Activated B cell treated with CpG ODN at 0.5 μM for 24 hours (primary cell): Measurements from ENCODE around the gene PAWR. TPM values are rescaled to one million over a fixed set of nuclear protein-coding genes. Genes with fewer than 3 reads are reported as not detected.

Source experiments
- ATAC-seq: fragments of 200-7000 bp; cut with Tn5 transposase; one replicate; pipeline ENCODE4 v1.10.0; 2021; ENCODE audit warnings: low read depth, mild to moderate bottlenecking, moderate library complexity
- CTCF ChIA-PET: fragments of 350-600 bp; sonication (Branson Sonifier 250); formaldehyde crosslinking; loops from one replicate; lab custom pipeline; 2021; ENCODE audit warnings: antibody characterized with exemption; lab: Charles Lee
- POLR2A ChIA-PET: fragments of 350-600 bp; sonication (Branson Sonifier 250); formaldehyde crosslinking; loops from one replicate; lab custom pipeline; 2021; ENCODE audit warnings: antibody characterized with exemption; lab: Charles Lee
- DNase-seq: peaks from one replicate; pipeline ENCODE4 v3.0.0; 2022
- H3K27ac Mint-ChIP-seq: one replicate; pipeline ENCODE4 v1.8.0; 2020; ENCODE audit warnings: mixed read lengths
- H3K27me3 Mint-ChIP-seq: one replicate; pipeline ENCODE4 v1.8.0; 2021; ENCODE audit warnings: mixed read lengths
- H3K36me3 Mint-ChIP-seq: one replicate; pipeline ENCODE4 v1.8.0; 2021; ENCODE audit warnings: low read depth, mixed read lengths
- H3K4me1 Mint-ChIP-seq: one replicate; pipeline ENCODE4 v1.8.0; 2021; ENCODE audit warnings: mixed read lengths
- H3K4me3 Mint-ChIP-seq: one replicate; pipeline ENCODE4 v1.8.0; 2020; ENCODE audit warnings: mild to moderate bottlenecking, mixed read lengths
- H3K9me3 Mint-ChIP-seq: one replicate; pipeline ENCODE4 v1.8.0; 2020; ENCODE audit warnings: mixed read lengths
- intact Hi-C: fragments of 100-400 bp; cut with micrococcal nuclease; formaldehyde crosslinking; loops from one replicate; pipeline ENCODE4 v1.15.1; 2024
- total RNA-seq: library from RNA; stranded (reverse); gene quantifications from 2 replicates; pipeline ENCODE4 v1.2.3, GENCODE V29; 2022
- TF ChIP-seq, protein P1 (sequence below): fragments of 200-600 bp; IDR thresholded peaks from one replicate; pipeline ENCODE4 v1.8.0; 2022; ENCODE audit warnings: antibody characterized with exemption, mild to moderate bottlenecking

The PAWR gene
- total RNA-seq, 1 donor from 2014 or later = 53.1 TPM

DNA sequence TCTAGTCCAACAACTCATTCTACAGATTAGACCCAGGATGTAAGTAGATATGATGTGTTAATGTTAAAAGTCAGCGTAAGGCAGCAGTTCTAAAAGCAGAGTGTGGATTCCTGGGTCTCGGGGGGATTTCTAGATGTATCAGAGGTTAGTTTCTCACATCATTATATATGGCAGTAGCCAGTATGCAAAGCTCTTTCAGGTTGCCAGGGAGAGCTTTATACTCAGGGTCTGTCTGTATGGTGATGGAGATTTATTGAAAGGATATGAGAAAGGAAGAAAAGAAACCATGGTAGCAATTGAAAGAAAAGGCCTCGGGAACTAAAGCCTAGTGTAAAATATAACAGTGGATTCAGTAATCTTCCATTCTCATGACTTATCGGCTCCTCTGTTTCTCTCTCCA is 26.2 kb upstream of the PAWR start:
- peaks cover 2% of the 10 kb centered on the region for H3K9me3 Mint-ChIP-seq
- TF ChIP-seq, protein P1, sequence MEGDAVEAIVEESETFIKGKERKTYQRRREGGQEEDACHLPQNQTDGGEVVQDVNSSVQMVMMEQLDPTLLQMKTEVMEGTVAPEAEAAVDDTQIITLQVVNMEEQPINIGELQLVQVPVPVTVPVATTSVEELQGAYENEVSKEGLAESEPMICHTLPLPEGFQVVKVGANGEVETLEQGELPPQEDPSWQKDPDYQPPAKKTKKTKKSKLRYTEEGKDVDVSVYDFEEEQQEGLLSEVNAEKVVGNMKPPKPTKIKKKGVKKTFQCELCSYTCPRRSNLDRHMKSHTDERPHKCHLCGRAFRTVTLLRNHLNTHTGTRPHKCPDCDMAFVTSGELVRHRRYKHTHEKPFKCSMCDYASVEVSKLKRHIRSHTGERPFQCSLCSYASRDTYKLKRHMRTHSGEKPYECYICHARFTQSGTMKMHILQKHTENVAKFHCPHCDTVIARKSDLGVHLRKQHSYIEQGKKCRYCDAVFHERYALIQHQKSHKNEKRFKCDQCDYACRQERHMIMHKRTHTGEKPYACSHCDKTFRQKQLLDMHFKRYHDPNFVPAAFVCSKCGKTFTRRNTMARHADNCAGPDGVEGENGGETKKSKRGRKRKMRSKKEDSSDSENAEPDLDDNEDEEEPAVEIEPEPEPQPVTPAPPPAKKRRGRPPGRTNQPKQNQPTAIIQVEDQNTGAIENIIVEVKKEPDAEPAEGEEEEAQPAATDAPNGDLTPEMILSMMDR = no peak
- ChIA-PET CTCF (no interaction called here), POLR2A (no interaction called here)
- ATAC-seq = no peak
- no peaks in the 10 kb centered on the region for H3K27me3 Mint-ChIP-seq
- DNase-seq = no peak
- no peak overlapping the region for H3K4me3 Mint-ChIP-seq
- no peaks in the 10 kb centered on the region for H3K36me3 Mint-ChIP-seq
- no peak overlapping the region for H3K27ac Mint-ChIP-seq
- H3K4me1 Mint-ChIP-seq = no peaks in the 10 kb centered on the region
- intact Hi-C loops = no loop called here

DNA sequence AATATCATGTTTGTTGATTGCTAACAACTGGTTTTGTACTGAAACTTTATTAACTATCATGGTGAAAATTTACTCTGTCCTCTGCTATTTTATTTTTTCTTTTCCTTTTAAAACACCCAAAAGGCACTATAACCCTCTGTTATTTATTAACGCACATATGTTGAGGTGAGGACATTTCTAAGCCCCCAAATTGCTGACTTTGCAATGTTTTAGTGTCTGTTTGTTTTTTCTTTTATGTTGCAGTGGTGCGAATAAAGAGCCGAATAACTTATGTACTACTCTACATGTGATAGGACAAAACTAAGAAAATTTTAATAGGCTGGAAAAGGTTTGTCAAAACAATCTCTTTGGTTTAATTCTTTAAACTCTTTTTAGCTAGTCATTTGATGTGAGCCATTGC is 24.5 kb upstream of the PAWR start:
- ChIA-PET CTCF (no interaction called here), POLR2A (no interaction called here)
- peaks cover 2% of the 10 kb centered on the region for H3K9me3 Mint-ChIP-seq

DNA sequence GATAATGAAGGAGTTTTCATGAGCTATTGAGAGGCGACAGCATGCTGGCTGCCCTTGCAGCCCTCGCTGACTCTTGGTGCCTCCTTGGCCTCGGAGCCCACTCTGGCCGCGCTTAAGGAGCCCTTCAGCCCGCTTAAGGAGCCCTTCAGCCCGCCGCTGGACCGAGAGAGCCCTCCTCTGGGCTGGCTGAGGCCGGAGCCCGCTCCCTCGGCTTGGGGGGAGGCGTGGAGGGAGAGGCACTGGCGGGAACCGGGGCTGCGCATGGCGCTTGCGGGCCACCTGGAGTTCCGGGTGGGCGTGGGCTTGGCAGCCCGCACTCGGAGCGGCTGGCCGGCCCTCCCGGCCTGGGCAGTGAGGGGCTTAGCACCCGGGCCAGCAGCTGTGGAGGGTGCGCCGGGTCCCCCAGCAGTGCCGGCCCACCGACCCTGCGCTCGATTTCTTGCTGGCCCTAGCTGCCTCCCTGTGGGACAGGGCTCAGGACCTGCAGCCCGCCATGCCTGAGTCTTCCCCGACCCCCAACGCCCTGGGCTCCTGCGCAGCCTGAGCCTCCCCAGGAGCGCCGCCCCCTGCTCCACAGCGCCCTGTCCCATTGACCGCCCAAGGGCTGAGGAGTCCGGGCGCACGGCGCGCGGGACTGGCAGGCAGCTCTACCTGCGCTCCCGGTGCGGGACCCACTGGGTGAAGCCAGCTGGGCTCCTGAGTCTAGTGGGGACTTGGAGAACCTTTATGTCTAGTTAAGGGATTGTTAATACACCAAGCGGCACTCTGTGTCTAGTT is 20.1 kb upstream of the PAWR start:
- CTCF ChIA-PET = no interaction called here
- Mint-ChIP-seq H3K27ac (no peak overlapping the region), H3K9me3 (peaks cover 2% of the 10 kb centered on the region), H3K36me3 (no peaks in the 10 kb centered on the region), H3K4me1 (no peaks in the 10 kb centered on the region), H3K27me3 (no peaks in the 10 kb centered on the region), H3K4me3 (no peak overlapping the region)
- TF ChIP-seq, protein P1 = no peak
- POLR2A ChIA-PET = no interaction called here
- DNase-seq (no peak), ATAC-seq (no peak)
- intact Hi-C loops = no loop called here

More for the DNA sequence above, 24.5 kb upstream of the PAWR start:
- DNase-seq (no peak), ATAC-seq (no peak)
- Mint-ChIP-seq H3K27ac (no peak overlapping the region), H3K4me1 (no peaks in the 10 kb centered on the region), H3K36me3 (no peaks in the 10 kb centered on the region), H3K27me3 (no peaks in the 10 kb centered on the region), H3K4me3 (no peak overlapping the region)
- TF ChIP-seq, protein P1 = no peak
- intact Hi-C loops = no loop called here

DNA sequence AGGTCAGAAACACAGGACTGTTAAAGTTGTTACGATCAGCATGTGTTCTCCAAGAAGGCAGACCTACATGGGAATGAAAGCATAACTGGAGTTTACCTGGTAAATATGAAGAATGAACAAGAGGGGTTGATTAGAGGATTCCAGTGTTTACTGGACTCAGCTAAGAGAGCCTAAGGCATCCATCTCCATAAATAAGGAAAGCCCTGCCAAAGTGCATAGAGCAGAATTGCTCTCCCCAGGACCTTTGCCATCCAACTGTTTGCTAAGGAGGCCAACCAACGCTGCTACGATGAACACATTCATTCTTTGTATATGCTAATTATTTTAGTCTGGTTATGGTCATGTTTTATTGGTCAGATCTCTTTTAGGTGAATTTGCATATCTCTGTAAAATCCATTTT is 17.1 kb upstream of the PAWR start:
- H3K4me1 Mint-ChIP-seq = no peaks in the 10 kb centered on the region
- DNase-seq (no peak), ATAC-seq (no peak)
- no peaks in the 10 kb centered on the region for H3K27me3 Mint-ChIP-seq
- H3K9me3 Mint-ChIP-seq = peaks cover 2% of the 10 kb centered on the region
- POLR2A ChIA-PET = no interaction called here
- no peak overlapping the region for H3K27ac Mint-ChIP-seq
- CTCF ChIA-PET = interaction anchor here (0.5 kb wide), 1 partner anchor 1567 kb away, joined by 3 read pairs; no protein-coding TSS in a partner anchor
- intact Hi-C loops = no loop called here
- no peaks in the 10 kb centered on the region for H3K36me3 Mint-ChIP-seq
- no peak overlapping the region for H3K4me3 Mint-ChIP-seq
- TF ChIP-seq, protein P1 = no peak

DNA sequence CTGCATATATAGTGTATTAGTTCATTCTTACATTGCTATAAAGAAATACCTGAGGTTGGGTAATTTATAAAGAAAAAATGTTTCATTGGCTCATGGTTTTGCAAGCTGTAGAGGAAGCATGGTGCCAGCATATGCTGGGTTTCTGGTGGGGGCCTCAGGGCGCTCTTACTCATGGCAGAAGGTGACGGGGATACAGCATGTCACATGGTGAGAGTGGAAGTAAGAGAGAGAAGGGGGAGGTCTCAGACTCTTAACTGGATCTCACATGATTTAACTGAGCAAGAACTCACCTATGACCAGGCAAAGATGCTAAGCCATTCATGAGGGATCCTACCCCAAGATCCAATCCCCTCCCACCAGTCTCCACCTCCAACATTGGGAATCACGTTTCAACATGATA is 15.9 kb upstream of the PAWR start:
- H3K4me1 Mint-ChIP-seq = no peaks in the 10 kb centered on the region
- H3K4me3 Mint-ChIP-seq = no peak overlapping the region
- TF ChIP-seq, protein P1 = no peak
- no peak for DNase-seq
- H3K27me3 Mint-ChIP-seq = no peaks in the 10 kb centered on the region
- ChIA-PET POLR2A (no interaction called here), CTCF (no interaction called here)
- no peak overlapping the region for H3K27ac Mint-ChIP-seq
- no peaks in the 10 kb centered on the region for H3K9me3 Mint-ChIP-seq
- no peaks in the 10 kb centered on the region for H3K36me3 Mint-ChIP-seq
- ATAC-seq = no peak
- intact Hi-C loops = no loop called here
